HEK293T (cell line): ENCODE results near the gene ZFHX2.
"Not testable (repeated sequence)": the region's sequence is repeated elsewhere in the genome, so short reads cannot be mapped to it uniquely, and the experiment has no call there.

Experiments used
- ELF4 ChIP-seq: fragments of 450-650 bp; IDR thresholded peaks from 2 replicates; pipeline ENCODE4 v1.6.1; 2017; ENCODE audit warnings: antibody characterized with exemption
- FOXA1 ChIP-seq: fragments of 450-650 bp; IDR thresholded peaks from 2 replicates; pipeline ENCODE4 v1.6.1; 2016; ENCODE audit warnings: mild to moderate bottlenecking
- HDGF ChIP-seq: fragments of 450-650 bp; IDR thresholded peaks from 2 replicates; pipeline ENCODE4 v1.6.1; 2017; ENCODE audit warnings: antibody characterized with exemption, borderline replicate concordance
- SP1 ChIP-seq: fragments of 450-650 bp; IDR thresholded peaks from 2 replicates; pipeline ENCODE4 v1.6.1; 2017
- SUZ12 ChIP-seq: fragments of 450-650 bp; IDR thresholded peaks from 2 replicates; pipeline ENCODE4 v1.6.1; 2016; ENCODE audit warnings: mild to moderate bottlenecking
- TARDBP ChIP-seq: fragments of 450-650 bp; IDR thresholded peaks from 2 replicates; pipeline ENCODE4 v1.6.1; 2016
- TF ChIP-seq, protein P1 (sequence below): fragments of 450-650 bp; IDR thresholded peaks from 2 replicates; pipeline ENCODE4 v1.6.1; 2016

DNA sequence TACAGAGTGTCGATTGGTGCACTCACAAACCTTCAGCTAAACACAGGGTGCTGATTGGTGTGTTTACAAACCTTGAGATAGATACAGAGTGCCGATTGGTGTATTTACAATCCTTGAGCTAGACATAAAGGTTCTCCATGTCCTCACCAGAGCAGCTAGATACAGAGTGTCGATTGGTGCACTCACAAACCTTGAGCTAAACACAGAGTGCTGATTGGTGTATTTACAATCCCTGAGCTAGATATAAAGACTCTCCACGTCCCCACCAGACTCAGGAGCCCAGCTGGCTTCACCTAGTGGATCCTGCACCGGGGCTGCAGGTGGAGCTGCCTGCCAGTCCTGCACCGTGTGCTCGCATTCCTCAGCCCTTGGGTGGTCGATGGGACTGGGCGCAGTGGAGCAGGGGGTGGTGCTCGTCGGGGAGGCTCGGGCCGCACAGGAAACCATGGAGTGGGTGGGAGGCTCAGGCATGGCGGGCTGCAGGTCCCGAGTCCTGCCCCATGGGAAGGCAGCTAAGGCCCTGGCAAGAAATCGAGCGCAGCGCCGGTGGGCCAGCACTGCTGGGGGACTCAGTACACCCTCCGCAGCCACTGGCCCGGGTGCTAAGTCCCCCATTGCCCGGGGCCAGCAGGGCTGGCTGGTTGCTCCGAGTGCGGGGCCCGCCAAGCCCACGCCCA, 33.1 kb upstream of the ZFHX2 start:
- TF ChIP-seq SP1, HDGF, FOXA1, ELF4, TARDBP, SUZ12: not testable (repeated sequence)
- TF ChIP-seq, protein P1, sequence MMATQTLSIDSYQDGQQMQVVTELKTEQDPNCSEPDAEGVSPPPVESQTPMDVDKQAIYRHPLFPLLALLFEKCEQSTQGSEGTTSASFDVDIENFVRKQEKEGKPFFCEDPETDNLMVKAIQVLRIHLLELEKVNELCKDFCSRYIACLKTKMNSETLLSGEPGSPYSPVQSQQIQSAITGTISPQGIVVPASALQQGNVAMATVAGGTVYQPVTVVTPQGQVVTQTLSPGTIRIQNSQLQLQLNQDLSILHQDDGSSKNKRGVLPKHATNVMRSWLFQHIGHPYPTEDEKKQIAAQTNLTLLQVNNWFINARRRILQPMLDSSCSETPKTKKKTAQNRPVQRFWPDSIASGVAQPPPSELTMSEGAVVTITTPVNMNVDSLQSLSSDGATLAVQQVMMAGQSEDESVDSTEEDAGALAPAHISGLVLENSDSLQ: not testable (repeated sequence)
